Smooth muscle cell of the umbilical artery (primary cell): ENCODE data around the gene OR8H1. TPM values are rescaled to one million over a fixed set of nuclear protein-coding genes. Genes with fewer than 3 reads are reported as not detected.

Experiments
- total RNA-seq: library from RNA; depleted of rRNA; stranded (reverse); fragments of >200 nt; gene quantifications from 2 replicates; pipeline ENCODE4 v1.2.3, GENCODE V29; 2014

Gene OR8H1
- not detected in 2 replicates for total RNA-seq

GRCh38 chr11:56292154-56292553 lies at the start of gene OR8H1:
TSS of gene OR8H1 (minus strand) at chr11:56292254. CDS start at chr11:56291062, 1,192 bp downstream.

GRCh38 chr11:56314844-56315243 lies 22.8 kb upstream of the OR8H1 start, which contains the start of gene OR8K3:
TSS of gene OR8K3 (plus strand) at chr11:56315144. CDS start at chr11:56318307, 3,163 bp downstream.

GRCh38 chr11:56273854-56274253 lies 18.2 kb downstream of the OR8H1 start, which contains the start of gene OR5T1:
TSS of gene OR5T1 (plus strand) at chr11:56274154. CDS start at chr11:56275639, 1,485 bp downstream.

DNA sequence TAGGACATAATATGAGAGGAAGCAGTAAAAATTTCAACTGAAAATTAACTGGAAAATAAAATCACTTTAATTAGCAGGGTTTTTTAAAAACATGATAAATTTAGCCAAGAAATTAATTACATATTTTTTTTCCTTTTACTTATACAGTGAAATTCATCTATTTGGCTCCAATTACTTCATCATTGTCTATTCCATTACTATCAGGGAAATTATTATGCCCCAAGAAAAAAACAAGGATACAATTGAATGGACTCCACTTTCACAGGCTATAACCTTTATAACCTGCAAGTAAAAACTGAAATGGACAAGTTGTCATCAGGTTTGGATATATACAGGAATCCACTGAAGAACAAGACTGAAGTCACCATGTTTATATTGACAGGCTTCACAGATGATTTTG lies 40.1 kb downstream of the OR8H1 start, which contains the start of gene OR5T3:
OR5T3 (plus strand) TSS at position 301 of the 400 bp plus-strand sequence; CDS start at position 301, 0 bp downstream.

Other genes with a start within 250 kb of the OR8H1 start
- not detected in 2 replicates for gene OR8I2, start 198.9 kb downstream of the OR8H1 start, total RNA-seq
- not detected in 2 replicates for gene OR8H2, start 188.6 kb downstream of the OR8H1 start, total RNA-seq
- gene OR8H3, start 169.9 kb downstream of the OR8H1 start, total RNA-seq, result not detected in 2 replicates
- gene OR8J3, start 152.1 kb downstream of the OR8H1 start, total RNA-seq, result not detected in 2 replicates
- not detected in 2 replicates for gene OR8K5, start 131.9 kb downstream of the OR8H1 start, total RNA-seq
- gene OR5J2, start 115.6 kb downstream of the OR8H1 start, total RNA-seq, result not detected in 2 replicates
- not detected in 2 replicates for gene OR5T2, start 58.0 kb downstream of the OR8H1 start, total RNA-seq
- not detected in 2 replicates for gene OR5T3, start 40.0 kb downstream of the OR8H1 start, total RNA-seq
- gene OR5T1, start 18.1 kb downstream of the OR8H1 start, total RNA-seq, result not detected in 2 replicates
- not detected in 2 replicates for gene OR8K3, start 22.9 kb upstream of the OR8H1 start, total RNA-seq
- not detected in 2 replicates for gene OR8K1, start 53.8 kb upstream of the OR8H1 start, total RNA-seq
- not detected in 2 replicates for gene OR8J1, start 62.0 kb upstream of the OR8H1 start, total RNA-seq
- gene OR8U1, start 83.4 kb upstream of the OR8H1 start, total RNA-seq, result not detected in 2 replicates
- not detected in 2 replicates for gene OR5AL1, start 120.4 kb upstream of the OR8H1 start, total RNA-seq
- gene OR5M3, start 181.1 kb upstream of the OR8H1 start, total RNA-seq, result not detected in 2 replicates
- gene OR5M8, start 199.1 kb upstream of the OR8H1 start, total RNA-seq, result not detected in 2 replicates